RCC 7860 (cell line): Measurements from ENCODE around the gene CTSA.

Experiments
- DNase-seq: peaks from one replicate; pipeline ENCODE4 v3.0.0-alpha.2; 2015; ENCODE audit warnings: low spot score
- FAIRE-seq: peaks from 2 replicates; lab custom pipeline; 2012; peaks lifted over from hg19 to GRCh38; lab: Jason Lieb, UNC

CTSA gene

GRCh38 chr20:45934586-45935415 lies 43.7 kb downstream of the CTSA start, which contains the start of gene PCIF1:
PCIF1 (plus strand) TSS chr20:45934683; CDS start chr20:45939000, 4,317 bp downstream.
- peak; percentile 98 for DNase-seq
- peak; percentile 42 for FAIRE-seq

GRCh38 chr20:45935416-45936046 lies 44.4 kb downstream of the CTSA start:
- FAIRE-seq (no peak), DNase-seq (no peak)

GRCh38 chr20:45937765-45938164 lies 46.6 kb downstream of the CTSA start:
- no peak for FAIRE-seq
- peak; percentile 24 for DNase-seq

GRCh38 chr20:45938727-45939438 lies 47.7 kb downstream of the CTSA start:
- FAIRE-seq (no peak), DNase-seq (no peak)

GRCh38 chr20:45940053-45940452 lies 48.9 kb downstream of the CTSA start:
- FAIRE-seq (no peak), DNase-seq (no peak)

GRCh38 chr20:45940469-45940868 lies 49.3 kb downstream of the CTSA start:
- FAIRE-seq (no peak), DNase-seq (no peak)

GRCh38 chr20:45943613-45944012 lies 52.5 kb downstream of the CTSA start:
- FAIRE-seq, result no peak
- no peak for DNase-seq

GRCh38 chr20:45944151-45944964 lies 53.2 kb downstream of the CTSA start:
- DNase-seq (peak; percentile 81), FAIRE-seq (peak; percentile 65)

GRCh38 chr20:45944965-45945677 lies 54.0 kb downstream of the CTSA start:
- FAIRE-seq (no peak), DNase-seq (no peak)

- FAIRE-seq, result no peak
- DNase-seq, result peak; percentile 84
Measured at GRCh38 chr20:45945678-45946148, 54.6 kb downstream of the CTSA start.

- FAIRE-seq (no peak), DNase-seq (peak; percentile 62)
Measured at GRCh38 chr20:45946149-45946970, 55.2 kb downstream of the CTSA start.

GRCh38 chr20:45947110-45947866 lies 56.2 kb downstream of the CTSA start:
- FAIRE-seq, result no peak
- no peak for DNase-seq

GRCh38 chr20:45948261-45948733 lies 57.2 kb downstream of the CTSA start:
- DNase-seq, result no peak
- no peak for FAIRE-seq
